ENCODE data around the gene DOC2A.
A peak's percentile ranks its signal among the peaks of the same experiment; 100 is the strongest.
"Not testable (repeated sequence)": the region's sequence is repeated elsewhere in the genome, so short reads cannot be mapped to it uniquely, and the experiment has no call there.

The DOC2A gene

DNA sequence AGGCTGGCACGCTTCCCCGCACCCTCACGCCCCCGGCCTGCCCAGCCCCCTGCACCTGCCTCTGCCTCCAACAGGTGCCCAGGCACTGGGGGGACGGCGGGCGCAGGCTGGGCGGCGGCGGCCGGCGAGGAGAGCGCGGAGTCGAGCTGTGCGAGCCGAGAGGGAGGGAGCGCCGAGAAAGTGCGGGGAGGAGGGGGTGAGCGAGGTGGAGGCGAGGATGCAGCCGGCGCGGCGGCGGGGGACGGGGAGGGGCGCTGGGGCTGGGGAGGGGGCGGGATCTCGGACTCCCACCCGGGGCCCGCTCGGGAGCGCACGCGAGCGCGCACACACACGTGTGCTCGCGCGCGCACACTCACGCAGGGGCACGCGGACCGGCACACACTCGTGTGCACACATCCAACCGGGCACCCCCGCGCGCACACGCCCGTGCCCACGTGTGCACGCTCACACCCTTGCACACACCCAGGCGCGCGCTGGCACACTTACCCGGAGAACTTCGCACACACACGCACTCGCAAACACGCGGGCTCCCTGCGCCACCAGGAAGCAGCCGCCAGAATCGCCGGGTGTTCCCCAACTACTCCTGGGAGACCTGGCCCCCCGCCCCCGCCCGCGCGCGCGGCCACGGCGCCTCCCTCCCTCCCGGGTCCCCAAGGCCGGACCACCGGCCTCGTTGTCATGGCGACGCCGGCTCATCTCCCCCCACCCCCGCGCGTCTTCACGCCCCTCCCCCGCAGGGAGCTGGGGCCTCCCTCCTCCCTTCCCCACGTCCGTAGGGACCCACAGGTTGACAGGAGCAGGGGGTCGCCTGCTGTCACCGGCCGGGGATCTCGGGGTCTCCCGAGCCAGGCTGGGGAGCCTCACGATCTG lies at the start of gene DOC2A:
Gene DOC2A (minus strand): TSS at position 184 of the 870 bp plus-strand sequence. CDS start 805 bp downstream, outside the sequence.
- DNase-seq (ENCODE audit: low read depth): no peak

DNA sequence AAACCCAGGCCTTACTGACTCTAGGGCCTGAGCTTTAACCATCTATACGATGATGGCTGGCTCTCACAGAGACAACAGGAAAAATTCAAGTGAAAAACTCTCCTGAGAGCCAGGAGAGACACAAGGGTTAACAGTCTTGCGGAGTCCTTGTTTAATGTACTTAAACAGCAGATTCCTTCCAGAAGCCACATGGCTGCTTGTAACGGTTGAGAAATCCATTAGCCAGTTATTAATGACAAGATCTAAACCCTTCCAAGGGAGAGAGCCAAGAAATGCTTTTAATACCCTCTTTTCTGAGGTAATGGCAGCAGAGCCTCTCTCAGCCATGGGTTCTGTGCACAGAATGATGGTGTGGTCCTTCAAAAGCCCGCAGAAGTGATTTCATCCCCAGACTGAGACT lies 49.5 kb upstream of the DOC2A start:
- DNase-seq (ENCODE audit: low read depth): no peak

DNA sequence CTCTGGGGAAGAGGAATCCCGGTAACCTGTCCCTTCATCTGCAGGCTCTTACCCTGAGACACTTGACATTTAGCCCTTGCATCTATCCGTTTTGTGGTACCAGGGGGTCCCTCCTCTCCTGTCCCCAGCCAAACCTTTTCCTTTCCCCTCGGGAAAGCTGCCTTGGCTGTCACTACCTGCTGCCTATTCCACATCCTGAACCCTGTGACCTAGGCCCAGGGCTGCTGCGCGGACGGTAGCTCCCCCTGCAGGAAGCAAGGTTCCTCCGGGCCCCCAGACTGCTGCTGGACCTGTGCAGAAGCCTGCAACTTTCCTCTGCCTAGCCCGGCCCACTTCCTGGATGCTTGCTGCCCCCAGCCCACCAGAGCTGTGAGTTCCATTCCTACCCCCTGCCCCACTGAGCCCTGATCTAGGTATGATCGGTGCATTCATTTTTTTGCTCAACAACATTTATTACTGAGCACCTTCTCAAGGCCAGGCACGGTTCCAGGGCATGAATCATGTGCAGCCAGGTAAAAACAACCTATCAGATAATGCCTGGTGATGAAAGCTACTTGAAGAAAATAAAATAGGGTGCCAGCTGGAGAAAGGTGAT lies 44.2 kb upstream of the DOC2A start:
- DNase-seq (ENCODE audit: low read depth): no peak

DNA sequence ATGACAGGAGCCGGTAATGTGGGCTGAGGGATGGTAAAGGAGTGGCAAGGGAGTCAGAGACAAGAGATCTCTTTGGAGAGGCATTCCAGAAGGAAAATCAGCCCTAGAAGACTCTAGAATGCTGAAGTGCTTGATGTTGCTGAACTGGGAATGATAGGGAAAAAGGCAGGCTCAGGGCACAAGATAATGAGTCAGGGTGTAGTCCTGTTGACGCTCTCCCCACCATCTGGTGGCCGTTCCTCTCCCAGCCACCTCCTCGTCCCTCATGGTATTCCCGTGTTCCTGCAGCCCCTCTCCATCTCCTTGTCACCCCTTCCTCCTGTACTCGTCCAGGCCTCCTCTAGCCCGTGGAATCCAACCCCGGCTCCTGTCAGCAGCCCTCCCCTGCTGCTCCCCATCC lies 43.6 kb upstream of the DOC2A start:
- no peak for DNase-seq (ENCODE audit: low read depth)

DNA sequence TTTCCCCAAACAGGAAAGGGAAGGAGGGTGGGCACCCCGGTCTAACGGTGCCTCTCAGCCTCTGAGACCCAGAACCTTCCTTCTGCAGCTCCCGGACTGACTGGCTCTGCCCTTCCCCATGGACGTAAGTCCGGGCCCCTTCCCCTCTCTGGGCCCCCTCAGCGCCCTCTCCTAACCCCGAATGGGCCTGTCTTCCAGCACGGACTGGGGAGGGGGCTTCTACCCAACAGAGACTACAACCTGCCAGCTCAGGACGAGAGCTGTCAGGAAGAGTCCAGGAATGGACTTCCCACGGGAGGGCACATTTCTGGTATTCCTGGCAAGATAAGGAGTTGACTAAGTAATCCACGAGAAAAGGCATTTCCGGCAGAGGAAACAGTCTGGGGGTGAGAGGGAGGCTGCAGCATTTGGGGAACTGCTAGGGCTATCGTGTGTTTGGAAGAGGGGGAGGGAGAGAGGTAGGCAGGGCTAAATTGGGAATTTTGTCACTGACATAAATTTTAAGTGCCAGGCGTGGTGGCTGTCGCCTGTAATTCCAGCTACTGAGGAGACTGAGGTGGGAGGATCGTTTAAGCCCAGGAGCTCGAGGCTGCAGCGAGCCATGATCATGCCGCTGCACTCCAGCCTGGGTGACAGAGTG lies 42.7 kb upstream of the DOC2A start:
- no peak for DNase-seq (ENCODE audit: low read depth)

DNA sequence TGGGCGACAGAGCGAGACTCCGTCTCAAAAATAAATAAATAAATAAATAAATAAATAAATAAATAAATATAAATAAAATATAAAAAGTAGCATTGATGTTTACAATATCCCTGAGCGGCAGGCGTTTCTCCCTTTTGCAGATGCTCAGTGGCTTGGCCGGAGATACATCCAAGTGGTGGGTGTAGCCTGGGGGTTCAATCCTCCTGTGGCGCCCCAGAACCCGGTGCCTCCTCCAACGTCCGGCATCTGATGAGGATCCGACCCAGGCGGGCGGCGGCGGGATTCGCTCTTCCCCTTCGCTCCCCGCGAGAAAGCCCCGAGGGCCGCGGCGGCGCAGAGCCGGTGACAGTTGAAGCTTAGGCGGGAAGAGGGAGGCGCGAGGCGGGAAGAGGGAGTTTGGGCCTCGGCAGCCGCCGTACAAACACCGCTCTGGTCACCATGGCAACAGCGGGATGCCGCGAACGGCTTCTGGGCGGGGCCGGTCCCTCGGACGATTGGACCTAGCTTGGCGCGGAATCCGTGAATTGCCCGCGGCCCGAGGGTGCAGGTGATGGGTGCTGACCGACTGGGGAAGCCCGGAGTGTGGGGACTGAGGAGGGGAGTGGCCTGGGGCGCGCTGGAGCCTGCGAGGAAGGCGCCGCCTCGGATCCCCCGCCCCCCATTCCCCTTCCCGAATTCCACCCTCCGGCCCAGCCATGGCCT lies 42.0 kb upstream of the DOC2A start:
- peak; percentile 87 for DNase-seq (ENCODE audit: low read depth)

DNA sequence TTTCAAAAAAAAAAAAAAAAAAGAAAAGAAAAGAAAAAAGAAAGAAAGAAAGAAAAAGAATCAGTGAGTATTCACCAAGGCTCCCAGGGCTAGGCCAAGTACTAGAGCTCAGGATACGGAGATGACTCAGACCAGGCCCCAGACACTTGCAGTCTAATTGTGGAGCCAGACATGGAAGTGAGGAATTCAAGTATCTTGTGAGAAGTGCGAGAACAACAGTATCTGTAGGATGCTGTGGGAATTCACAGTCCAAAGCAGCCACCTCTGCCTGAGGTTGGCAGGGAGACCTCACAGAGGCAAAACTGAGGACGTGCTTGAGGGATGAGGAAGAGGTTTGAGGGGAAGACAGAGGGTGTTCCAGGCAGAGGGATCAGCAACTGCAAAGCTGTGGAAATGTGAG lies 40.7 kb upstream of the DOC2A start:
- DNase-seq (ENCODE audit: low read depth): no peak

DNA sequence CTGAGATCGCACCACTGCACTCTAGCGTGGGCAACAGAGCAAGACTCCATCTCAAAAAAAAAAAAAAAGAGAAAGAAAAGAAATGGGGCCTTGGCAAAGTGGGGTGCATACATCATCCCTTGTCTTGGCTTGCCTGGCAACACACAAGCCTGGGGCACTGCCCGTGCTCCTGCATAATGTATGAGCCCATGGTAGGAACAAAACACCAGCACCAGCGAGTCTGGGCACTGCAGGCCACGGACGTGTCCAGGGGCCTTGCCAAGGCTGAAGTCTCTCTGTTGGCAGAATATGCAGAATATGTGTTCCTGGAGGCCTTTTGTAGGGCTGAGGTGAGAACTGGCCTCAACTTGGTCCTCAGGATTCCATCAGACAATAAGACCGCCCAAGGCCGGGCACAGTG lies 39.0 kb upstream of the DOC2A start:
- DNase-seq (ENCODE audit: low read depth): no peak

DNA sequence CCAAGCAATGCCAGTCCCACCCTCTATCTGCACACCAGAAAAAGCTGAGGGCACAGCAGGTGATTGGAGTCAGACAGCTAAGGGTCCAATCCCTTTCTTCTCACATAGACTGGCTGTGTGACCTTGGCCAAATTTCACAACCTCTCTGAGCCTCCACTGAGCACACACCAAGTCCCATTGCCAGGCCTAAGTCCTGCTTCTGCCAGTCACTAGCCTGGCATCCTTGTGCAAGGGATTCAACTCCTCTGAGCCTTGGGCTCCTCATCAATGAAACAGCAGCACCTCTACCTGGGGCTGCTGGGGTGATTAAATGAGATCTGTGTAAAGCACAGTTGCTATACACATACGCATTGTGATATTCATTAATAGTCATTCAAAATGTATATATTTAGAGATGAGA lies 35.8 kb upstream of the DOC2A start:
- DNase-seq (ENCODE audit: low read depth): no peak

DNA sequence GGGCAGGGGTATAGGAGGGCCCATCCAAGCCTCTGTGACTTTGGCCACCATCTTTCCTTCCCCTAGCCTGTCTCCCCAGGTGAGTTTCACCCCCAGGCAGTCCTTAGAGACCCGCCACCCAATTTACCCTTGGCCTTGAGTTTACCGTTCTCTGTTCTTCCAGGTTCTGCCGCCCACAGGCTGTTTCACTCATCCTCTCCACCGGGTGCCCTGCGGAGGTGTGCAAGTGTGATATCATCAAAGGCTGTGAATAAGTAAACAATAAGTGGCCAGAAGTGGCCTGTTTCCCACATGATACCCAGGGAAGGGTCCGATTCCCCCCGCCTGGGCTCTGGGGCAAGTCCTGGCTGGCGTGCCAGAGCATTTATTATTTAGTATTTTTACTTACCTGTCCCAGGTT lies 35.4 kb upstream of the DOC2A start:
- DNase-seq (ENCODE audit: low read depth): no peak

DNA sequence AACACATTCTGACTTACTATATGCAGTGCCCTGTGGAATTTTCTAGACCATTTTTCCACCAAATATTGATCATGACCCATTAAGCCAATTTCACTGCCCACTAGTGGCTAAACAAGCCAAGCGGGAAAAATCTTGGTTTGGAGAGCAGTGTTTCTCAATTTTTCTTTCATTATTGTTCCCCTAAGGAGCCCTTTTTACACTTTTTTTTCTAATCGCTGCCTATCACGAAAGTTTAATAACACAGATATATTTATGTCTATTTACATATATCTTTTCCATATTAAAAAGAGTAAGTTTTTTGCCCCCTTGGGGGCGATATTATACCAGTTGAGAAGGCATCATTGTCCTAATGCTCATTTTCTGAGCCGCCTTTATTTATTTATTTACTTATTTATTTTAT lies 31.0 kb upstream of the DOC2A start:
- no peak for DNase-seq (ENCODE audit: low read depth)

DNA sequence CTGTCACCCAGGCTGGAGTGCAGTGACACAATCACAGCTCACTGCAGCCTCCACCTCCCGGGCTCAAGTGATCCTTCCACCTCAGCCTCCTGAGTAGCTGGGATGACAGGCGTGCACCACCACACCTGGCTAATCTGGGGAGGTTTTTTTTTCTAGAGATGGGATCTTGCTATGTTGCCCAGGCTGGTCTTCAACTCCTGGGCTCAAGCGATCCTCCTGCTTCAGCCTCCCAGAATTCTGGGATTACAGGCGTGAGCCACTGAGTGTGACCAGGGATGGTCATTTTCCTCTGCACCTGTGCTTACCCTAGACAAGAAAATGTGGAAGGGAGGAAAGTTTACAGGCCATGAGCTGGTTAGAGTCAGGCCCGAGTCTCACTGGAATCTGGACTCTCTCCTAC lies 29.9 kb upstream of the DOC2A start:
- not testable (repeated sequence) for DNase-seq (ENCODE audit: low read depth)

DNA sequence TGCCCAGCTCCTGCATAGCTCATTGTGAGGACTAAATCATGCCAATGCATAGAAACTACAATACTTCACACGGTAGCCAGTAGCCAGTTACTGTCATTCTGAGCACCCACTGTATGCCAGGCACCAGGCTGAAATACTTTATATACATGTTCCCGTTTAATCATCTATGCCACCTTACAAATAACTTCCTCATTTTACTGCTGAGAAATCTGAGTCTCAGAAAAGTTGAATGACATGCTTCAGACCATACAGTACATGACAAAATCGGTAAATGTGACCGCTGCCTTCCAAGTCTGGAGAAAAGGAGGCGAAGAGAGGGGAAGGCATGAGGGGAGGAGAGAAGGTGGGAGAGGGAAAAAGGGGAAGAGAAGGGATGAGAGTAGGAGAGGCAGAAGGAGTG lies 29.4 kb upstream of the DOC2A start:
- no peak for DNase-seq (ENCODE audit: low read depth)

DNA sequence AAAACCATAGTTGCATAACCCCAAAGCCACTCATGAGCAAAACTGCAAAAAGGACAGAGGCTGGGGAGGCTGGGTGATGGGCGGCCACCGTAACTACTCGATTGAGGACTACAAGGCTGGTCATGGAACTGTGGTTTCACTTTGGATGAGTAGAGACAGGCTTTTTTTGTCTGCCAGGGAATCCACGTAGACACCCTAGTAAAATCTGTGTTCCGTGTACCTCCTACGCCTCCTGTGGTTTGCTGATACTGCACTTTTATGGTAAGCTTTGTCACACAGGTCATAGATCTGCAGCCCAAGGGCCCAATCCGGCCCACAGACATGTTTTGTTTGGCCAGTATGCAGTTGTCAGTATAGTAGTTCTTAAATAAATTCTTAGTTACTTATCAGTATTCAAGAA lies 22.4 kb upstream of the DOC2A start:
- DNase-seq (ENCODE audit: low read depth): no peak

DNA sequence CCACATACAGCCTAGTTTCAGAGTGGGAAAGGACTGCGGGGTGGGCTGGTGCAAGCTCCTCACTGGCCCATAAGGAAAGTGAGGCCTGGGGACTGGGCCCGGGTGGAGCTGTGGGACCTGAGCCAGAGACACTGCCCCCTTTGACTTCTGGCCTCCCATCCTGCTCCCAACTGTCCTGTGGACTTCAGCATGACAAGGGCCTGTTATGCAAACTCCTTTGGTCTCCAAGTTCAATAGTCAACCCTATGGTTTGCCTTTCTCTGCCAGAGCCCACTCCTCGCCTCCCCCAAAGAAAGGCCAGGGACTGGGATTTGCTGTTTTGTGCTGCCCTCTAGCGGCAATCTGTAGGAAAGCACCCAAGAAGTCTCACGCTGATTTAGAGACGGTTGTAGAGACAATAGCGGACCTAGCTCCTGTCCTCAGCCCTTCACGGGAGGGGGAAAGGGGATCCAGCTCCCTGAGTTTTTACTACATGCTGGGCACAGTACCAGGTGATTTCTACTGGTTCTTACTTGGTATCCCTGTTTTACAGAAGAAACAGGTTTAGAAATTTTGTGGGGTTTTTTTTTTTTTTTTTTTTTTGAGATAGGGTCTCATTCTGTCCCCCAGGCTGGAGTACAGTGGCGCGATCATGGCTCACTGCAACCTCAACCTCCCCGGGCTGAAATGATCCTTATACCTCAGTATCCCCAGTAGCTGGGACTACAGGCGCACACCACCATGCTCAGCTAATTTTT lies 21.4 kb upstream of the DOC2A start:
- DNase-seq (ENCODE audit: low read depth): no peak

DNA sequence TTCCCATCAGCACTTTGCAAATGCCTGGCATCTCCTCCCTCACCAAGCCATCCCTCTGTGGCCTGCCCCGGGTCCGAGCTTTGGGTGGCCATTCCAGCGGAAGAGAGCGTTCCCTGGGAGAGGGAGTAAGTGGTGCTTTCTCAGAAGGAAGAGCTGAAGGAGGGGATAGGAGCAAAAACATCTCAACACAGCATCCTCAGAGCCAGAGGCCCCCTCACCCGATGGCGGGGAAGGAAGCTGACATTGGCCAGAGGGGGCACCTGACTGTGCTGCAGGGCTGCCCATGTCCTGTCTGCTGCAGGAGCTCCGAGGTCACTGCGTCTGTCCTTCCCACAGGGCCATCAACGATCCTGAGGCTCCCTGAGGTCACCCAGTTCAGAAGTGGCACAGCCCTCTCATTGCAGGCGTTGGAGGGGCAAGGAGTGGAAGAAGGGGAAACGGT lies 20.7 kb upstream of the DOC2A start:
- DNase-seq (ENCODE audit: low read depth): no peak

DNA sequence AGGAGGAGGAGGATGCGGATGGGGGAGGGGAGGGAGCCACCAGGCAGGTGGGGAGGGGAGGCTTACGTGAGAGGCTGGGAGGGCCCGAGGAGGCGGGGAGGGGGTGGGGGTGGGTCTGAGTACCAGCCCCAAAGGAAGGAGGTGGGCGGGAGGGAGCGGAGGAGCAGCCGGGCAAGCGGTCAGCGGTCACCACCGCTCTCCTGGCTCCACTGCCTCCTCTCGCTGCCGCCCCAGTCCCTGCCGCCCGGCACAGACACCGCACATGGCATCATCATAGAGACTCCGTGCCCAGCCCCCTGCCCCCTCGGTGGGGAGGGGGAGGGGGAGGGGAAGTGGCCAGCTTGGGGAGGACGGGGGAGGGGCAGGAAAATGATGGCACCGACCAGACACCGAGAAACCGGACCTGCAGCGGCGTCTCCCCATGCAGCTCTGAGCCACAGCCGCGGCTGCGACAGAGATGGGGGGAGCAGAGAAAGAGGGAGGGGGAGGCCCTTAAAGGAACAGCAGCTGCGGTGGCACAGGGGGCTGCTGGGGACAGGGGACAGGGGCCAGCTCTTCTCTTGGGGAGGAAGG lies 20.1 kb upstream of the DOC2A start, which contains the start of gene TLCD3B:
Gene TLCD3B (minus strand): TSS at position 431 of the 573 bp plus-strand sequence. CDS start 744 bp downstream, outside the sequence.
- DNase-seq (ENCODE audit: low read depth): no peak

DNA sequence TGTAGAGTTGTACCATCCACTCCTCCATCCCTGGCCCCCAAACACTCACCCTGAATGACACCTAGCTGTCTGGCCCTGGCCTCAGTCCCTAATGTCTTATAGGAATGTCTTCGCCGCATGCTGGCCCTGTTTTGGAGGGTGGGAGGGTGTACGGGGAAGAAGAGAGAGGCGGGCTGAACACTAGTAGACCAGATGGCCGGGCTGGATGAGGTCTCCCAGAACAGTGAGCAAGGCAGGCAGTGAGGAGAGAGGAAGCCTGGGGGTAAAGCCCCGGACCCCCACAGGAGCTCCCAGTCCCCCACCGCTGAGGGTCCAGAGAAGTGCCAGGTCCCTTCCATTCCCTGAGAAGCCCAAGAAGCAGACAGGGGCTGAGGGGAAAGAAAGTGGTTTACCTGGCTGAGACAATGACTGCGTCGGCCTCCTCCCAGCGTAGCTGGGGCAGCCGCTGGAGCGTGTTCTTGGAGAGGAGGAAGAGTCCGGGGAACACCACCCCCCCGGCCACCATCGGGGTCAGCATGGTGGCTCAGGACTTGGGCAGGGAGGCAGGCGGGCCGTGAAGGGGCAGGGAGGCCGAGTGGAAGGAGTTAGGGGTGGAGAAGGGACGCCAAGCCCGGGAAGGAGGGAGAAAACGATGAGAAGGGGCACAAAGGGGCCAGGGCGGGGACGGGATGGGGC lies 19.3 kb upstream of the DOC2A start:
- no peak for DNase-seq (ENCODE audit: low read depth)

DNA sequence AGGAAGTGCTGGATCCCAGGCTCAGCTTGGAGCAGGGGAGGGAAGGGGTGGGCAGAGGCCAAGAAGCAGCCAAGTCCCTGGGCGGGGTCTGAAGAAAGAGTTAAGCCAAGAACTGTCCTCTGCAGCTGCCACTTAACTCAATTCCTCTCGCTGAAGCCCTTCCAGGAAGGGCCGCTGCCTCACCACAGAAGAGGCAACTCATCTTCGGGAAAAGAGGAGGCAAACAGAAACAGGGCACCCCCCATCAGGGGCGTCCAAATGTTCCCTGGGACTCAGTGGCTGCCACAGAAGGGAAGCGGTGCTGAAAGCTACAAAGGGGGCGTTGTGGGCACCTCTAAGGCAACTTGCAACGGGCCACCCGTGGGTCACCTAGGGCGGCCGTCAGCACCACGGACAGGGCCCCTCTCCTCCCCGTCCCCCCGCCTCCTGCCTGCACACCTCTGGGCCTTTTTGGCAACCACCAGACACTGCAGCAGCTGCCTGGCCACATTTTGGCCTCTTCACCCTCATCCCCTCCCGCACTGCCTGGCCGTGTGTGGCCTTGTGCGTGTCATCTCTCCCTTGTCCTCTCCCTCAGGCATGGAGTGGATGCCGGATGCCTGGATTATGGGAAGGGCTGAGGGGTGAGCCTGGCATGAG lies 17.7 kb upstream of the DOC2A start:
- no peak for DNase-seq (ENCODE audit: low read depth)
